ENCODE measurements around the gene SLC26A9.

SLC26A9 gene

GRCh38 chr1:205945069-205945468, 1.8 kb upstream of the SLC26A9 start:
- DNase-seq = no peak

GRCh38 chr1:205944525-205944924, 1.3 kb upstream of the SLC26A9 start:
- DNase-seq = no peak

DNA sequence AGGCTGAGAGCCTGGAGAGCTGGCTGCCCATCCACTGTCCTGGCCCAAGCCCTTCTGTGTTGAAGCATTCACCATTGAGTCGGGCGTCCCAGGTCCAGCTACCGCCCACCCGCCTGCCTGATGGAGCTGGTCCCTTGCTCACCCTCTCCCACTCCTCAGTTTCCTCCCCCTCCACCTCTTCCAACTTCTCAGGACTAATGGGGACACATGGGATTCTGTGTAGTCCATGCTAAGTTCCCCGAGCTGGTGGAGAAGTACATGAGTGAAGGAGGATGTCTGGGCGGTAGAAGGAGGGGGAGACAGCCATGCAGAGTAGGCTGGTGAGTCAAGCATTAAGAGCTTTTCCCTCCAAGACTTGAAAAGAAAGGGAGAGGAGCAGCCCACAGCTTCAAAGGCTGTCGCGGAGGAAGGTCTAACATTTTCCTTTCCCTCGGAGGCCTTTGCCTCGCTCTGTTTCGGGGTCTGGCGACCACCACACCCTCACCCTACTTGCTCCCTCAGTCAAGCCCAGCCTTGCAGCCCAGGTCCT, 561 bp downstream of the SLC26A9 start:
- peak; percentile 66 for DNase-seq

GRCh38 chr1:205940710-205941109, 2.5 kb downstream of the SLC26A9 start:
- DNase-seq = no peak

GRCh38 chr1:205939690-205940330, 3.4 kb downstream of the SLC26A9 start:
- DNase-seq = peak; percentile 75

DNA sequence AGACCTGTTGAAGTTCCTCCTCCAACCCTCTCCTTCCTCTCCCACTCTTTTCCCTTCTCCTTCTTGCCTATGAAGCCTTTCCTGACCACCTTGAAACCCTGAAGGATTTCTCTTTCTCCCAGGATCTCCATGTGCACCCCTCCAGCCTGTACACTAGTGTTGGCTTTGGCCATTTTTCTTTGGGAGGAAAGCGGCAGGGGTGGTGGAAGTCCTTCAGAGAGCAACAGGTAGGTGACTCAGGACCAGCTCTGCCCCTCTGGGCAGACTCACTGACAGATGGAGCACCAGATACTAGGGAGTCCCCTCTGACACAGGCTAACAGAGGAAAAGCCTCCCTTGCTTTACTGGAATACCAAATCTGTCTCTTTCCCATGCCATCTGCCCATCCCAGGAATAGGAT, 4.6 kb downstream of the SLC26A9 start:
- DNase-seq = no peak

DNA sequence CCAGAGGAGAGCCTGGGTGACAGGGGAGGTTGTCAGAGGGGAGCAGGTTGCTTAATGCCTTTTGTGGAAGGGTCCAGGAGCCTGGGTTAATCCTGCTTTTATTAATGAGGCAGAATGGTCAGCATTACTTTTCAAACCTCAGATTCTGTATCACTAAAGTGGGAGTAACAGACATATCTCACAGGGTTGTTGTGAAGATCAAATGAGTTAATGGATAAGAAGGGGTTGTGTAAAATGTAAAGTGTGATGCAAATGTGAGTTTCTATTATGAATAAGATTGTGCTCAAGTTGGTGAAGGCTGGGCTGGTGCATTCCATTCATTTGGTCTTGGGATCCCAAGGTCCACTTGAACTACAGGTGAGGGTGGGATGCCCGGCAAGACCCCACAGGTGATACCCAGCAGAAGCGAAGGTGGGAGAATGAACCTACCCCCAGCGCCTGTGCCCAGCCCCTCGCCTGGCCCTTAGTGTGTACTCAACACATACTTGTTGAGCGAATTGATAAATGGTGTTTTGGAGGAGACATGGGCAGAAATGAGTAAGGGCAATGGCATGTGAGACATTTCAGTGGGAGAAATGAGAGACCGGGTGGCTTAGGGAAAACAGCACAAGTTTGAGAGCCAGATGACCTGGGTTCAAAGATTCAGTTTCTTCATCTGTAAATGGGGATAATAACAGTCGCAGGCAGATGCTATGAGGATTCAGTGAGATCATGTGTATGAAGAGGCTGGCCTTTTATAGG, 6.2 kb downstream of the SLC26A9 start:
- peak; percentile 76 for DNase-seq

DNA sequence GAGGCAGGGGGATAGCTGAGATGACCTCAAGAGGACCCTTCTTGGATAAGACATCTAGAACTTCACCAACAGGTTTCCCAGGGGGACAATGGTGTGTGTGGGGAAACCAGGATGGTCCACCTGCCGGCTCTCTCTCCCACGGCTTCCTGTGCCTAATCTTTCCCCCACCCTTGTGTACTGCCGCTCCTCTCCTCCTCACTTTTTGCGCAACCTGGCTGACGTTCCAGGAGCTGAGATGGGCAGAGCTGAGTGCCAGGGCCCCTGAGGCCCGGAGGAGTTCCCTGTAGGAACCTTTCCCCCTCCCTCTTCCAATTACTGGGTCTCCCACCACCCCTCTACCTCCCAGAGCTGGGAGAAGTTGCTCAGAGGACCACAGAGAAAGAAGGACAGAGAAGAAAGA, 6.9 kb downstream of the SLC26A9 start:
- no peak for DNase-seq

DNA sequence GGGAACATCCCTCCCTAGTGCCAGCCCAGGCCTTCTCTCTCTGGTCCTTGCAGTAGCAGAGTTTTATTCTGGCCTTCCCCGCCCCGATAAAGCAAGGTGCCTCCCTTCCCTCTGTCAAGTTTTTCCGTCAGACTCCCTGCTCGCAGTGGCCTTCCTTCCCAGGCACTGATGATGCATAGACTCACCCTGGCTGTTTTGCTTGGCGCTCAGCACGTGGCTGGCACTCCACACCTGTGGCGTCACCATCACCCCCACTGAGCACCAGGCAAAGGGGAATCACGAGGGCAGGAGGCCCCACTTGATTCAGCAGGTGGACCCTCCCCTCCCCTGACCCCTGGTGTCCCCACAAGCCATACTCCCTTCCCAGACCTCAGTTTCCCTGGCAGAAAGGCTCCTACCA, 7.4 kb downstream of the SLC26A9 start:
- DNase-seq = no peak

DNA sequence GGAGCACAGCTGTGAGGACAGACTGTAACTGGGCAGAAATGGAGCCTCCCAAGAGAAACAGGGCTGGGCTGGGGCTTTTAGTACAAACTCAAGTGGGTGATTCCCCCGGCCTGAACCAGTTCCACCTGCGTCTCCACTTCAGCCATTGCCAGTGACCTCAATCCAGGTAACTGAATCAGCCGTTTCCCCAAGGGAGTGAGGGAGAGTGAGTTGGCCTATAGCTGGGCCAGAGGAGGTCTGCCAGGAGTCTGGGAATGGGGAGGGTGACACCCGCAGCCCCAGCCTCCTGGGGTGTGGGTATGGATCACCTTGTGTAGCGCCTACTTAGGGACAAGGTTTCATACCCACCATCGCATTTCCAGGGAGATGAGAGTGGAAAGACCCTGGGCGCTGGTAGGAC, 8.5 kb downstream of the SLC26A9 start:
- no peak for DNase-seq

DNA sequence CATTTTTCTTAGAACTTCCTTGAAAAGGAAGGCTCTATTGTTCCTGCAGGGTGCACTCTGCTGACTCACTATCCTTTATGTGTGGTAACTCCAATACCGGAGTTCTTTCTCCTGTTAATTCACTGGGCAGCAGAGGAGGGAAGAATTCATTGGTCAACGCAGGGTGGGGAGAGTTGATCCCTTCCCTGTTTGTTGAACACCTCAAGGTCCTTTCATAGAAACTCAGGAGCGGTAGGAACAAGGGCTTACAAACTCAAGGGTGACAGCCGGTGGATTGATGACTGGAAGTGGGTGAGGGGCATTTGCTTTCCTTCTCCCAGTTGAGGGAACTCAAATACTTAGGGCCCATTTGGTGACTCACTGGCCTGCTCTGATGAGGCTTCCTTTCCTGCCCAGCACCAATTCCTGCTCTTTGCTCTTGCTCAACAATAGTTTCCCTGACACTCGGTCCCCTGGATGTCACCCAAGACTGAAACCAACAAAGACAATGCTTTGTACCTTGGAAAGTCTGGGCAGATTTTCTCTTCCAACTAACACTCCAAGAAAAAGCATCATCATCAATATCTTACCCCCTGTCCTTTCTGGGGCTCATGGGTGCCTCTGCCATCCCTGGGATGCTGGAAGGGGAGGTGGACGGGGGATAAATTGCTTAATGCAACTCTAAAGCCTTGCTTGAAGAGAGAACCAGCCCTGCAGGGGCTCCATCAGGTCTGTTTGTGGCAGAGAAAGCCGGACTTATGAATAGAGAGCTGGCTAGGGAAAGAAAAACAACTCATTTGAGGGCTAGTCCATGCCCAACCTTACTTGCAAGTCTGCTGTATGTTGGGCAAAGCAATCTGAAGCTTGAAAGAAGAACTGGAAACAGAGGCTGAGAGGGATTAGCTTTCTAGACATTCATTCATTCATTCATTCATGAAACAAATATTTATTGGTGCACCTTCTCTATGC, 9.3 kb downstream of the SLC26A9 start:
- DNase-seq = peak; percentile 86

GRCh38 chr1:205932776-205933175, 10.5 kb downstream of the SLC26A9 start:
- DNase-seq = no peak

DNA sequence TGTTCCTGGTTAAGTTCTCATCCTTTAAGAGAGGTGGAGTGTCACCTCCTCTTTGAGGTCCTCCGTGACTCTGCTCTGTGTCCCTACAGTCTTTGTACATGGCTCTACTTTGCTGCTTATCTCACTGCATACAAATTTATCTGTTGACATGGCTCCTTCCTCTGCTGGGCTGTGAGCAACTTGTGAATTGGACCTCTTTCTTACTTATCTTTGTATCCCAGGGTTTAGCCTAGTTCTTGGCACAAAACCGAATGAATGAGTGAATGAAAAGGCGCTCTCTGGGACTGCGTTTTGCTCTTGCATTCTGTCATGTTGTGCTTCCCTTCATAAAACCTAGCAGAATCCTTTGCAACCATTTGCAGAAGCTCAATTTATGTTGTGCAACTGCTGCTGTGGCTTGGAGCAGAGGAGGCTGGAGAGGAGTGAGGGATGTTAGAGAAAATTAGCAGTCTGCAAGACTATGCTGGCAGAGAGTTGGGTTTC, 12.4 kb downstream of the SLC26A9 start:
- DNase-seq = no peak

GRCh38 chr1:205930195-205930577, 13.1 kb downstream of the SLC26A9 start:
- no peak for DNase-seq

GRCh38 chr1:205929496-205930194, 13.6 kb downstream of the SLC26A9 start:
- DNase-seq = no peak

DNA sequence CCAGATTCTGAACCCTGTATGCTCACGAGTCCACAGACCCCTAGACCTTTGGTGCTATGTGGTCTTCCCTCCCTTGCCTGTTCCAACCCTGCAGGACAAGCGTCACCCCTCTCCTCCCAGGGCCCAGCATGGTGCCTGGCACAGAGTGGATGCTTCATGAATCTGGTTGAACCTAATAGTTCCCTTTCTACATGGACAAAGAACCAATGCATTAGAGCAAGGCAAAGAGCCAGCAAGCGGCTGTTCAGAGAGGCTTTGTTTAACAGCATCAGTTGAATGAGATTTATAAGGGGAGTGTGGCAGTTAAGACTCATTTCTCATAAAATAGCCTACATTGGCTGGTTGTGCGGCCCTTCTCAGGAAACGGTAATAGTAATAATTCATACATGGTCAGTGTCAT, 14.9 kb downstream of the SLC26A9 start:
- no peak for DNase-seq

DNA sequence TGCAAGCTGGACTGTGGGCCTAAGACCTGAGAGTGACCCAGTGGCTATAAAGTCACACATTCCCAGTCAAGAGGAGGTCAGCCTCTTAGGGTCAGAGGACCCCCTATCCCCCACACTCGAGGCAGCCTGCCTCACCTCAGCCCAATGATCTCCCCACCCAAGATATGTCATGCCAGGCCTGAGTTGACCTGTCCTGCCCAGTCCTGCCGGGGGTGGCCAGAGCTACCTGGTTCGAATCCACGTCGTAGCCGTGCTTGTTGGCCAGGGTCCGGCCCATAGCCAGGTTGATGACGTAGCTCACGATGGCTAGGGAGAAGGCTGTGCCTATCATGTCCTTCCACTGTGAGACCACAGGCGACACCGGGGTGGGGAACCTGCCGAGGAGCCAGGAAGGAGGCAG, 15.6 kb downstream of the SLC26A9 start:
- DNase-seq = no peak

DNA sequence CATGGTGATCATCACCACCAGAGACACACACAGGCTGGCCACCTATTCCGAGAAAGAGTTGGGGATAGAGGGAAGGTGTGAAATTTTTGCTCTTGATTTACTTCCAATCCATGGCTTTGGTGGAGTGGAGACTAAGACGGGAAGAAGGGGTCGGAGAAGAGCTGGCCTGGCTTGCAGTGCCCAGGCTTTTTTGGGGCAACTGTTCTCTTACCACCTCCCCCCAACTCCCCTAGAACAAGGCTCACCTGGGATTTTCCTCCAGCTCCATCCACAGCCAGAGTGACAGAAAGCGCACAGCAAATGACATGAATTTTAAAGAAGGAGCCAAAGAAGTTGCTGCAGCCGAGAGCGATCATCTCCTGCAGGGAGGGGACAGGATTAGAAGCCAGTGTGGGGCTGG, 16.0 kb downstream of the SLC26A9 start:
- no peak for DNase-seq

GRCh38 chr1:205926636-205927035, 16.6 kb downstream of the SLC26A9 start:
- no peak for DNase-seq

DNA sequence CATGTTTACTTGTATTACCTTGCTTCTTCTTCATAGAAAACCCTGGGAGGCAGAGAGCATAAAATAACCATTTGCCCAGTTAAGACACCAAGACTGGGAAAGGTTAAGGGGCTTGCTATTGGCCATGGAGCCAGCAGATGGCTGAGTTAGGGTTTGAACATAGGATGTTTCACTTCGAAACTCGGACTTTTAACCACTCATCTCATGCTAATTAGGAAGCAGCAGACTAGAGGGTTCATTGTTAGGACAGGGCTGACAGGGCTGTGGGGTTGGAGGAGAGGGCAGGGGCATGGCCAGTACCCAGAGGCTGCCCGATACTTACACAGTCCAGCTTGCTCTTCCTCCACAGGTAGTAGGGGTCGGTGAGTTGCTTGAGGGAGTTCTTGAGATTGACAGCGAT, 17.0 kb downstream of the SLC26A9 start:
- no peak for DNase-seq

DNA sequence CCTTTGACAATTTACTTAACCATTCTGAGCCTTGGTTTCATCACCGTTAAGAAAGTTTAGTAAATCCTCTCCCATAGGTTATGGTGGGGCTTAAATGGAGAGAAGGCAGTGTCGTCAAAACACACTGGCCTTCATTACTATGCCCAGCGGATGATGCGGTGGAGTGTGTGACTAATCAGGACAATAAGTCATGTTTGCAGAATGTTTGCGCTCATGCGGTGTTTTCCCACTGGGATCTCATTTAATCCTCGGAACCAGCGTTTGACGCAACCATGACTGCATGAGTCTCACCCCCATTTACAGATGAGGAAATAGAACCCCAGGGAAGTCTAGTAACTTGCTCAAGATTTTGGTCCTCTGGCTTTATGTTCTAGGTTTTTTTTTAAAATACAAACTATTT, 17.5 kb downstream of the SLC26A9 start:
- DNase-seq = peak; percentile 43

- DNase-seq = no peak
These were observed 18.8 kb downstream of the SLC26A9 start for GRCh38 chr1:205924460-205924790.

Data from islet precursor cell (in vitro differentiated cells).